Measurements from ENCODE around the gene BBOF1.
A peak's percentile ranks its signal among the peaks of the same experiment; 100 is the strongest.

- TF ChIP-seq CTCF (IDR thresholded peaks at IDR 0.05), result peak in 1 of 6 experiments; percentile 25
- peak; percentile 64 to 92 for TF ChIP-seq POLR2A (IDR thresholded peaks at IDR 0.05)
Observed at GRCh38 chr14:74018586-74019407, at the start of gene BBOF1, which contains the start of gene ENTPD5.

Data from adrenal gland (tissue), 5 donors.